ENCODE measurements around the gene TSR3. TPM values are rescaled to one million over a fixed set of nuclear protein-coding genes. Genes with fewer than 3 reads are reported as not detected.

The TSR3 gene
- total RNA-seq, 4 donors from 2014 or later: 84.1 to 107 (median 96.7) TPM

DNA sequence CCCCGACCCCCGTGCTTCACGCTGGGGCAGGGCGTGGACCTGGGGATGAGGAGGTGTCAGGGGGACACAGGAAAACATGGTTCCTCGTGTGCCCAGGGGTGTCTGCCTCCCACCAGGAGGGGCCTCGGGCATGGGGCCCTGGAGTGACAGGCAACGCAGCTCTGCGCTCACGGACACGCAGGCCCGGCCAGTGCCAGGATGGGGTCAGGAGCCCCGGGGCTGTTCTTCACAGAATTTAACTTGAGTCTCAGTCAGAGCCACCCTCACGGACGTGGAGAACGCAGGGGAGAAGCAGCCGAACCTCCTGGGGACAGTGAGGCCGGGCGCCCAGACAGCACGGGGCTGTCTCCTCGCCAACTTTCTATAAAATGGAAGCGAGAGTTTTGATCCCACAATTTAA is 46.1 kb upstream of the TSR3 start:
- H3K4me3 ChIP-seq (replicated peaks in 1 of 3): no peak overlapping the region
- H3K27ac ChIP-seq: no peak overlapping the region
- H3K9me3 ChIP-seq: no peaks in the 10 kb centered on the region
- WGBS, 2 donors: 94 to 95% methylated on average over 12 to 19 of the region's 21 CpGs
- H3K27me3 ChIP-seq: no peaks in the 10 kb centered on the region
- no peak for DNase-seq
- TF ChIP-seq POLR2A (IDR thresholded peaks at IDR 0.05): no peak
- TF ChIP-seq, protein P1, sequence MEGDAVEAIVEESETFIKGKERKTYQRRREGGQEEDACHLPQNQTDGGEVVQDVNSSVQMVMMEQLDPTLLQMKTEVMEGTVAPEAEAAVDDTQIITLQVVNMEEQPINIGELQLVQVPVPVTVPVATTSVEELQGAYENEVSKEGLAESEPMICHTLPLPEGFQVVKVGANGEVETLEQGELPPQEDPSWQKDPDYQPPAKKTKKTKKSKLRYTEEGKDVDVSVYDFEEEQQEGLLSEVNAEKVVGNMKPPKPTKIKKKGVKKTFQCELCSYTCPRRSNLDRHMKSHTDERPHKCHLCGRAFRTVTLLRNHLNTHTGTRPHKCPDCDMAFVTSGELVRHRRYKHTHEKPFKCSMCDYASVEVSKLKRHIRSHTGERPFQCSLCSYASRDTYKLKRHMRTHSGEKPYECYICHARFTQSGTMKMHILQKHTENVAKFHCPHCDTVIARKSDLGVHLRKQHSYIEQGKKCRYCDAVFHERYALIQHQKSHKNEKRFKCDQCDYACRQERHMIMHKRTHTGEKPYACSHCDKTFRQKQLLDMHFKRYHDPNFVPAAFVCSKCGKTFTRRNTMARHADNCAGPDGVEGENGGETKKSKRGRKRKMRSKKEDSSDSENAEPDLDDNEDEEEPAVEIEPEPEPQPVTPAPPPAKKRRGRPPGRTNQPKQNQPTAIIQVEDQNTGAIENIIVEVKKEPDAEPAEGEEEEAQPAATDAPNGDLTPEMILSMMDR (IDR thresholded peaks at IDR 0.05): no peak
- no peaks in the 10 kb centered on the region for H3K4me1 ChIP-seq
- intact Hi-C loops (cut with DNase I): no loop called here
- H3K36me3 ChIP-seq: peaks cover 43 to 51% of the 10 kb centered on the region in 2 donors

DNA sequence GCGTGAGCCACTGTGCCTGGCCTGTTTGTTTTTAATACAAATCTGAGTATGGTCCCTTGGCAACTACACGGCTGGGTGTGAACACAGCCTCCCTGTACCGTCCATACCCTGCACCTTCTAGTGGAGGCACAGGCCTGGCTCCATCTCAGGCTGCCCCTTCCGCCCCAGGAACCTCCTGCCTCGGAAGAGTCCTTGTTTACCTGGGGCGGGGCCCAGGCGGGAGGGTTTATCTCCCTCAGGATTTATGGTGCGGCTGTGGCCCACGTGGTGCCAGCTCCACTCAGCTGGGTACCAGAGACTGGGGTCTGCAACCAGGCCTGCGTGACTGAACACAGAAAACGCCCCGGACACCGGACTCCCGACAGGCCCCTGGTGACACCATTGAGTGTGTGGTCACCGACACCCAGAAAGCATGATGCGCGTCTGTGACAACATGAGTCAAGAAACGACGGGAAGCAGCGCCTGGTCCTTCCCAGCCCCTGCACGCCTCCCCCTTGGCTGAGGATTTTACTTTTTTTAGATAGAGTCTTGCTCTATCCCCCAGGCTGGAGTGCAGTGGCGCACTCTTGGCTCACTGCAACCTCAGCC is 43.9 kb upstream of the TSR3 start:
- intact Hi-C loops (cut with DNase I): no loop called here
- Histone ChIP-seq H3K36me3 (peaks cover 33 to 42% of the 10 kb centered on the region in 2 donors), H3K4me1 (no peaks in the 10 kb centered on the region), H3K9me3 (no peaks in the 10 kb centered on the region), H3K4me3 (replicated peaks in 1 of 3) (no peak overlapping the region), H3K27ac (no peak overlapping the region), H3K27me3 (no peaks in the 10 kb centered on the region)
- 95% methylated on average over 21 to 22 of the region's 22 CpGs for WGBS, 2 donors
- TF ChIP-seq POLR2A (IDR thresholded peaks at IDR 0.05): no peak
- TF ChIP-seq, protein P1 (IDR thresholded peaks at IDR 0.05): no peak
- DNase-seq: no peak

DNA sequence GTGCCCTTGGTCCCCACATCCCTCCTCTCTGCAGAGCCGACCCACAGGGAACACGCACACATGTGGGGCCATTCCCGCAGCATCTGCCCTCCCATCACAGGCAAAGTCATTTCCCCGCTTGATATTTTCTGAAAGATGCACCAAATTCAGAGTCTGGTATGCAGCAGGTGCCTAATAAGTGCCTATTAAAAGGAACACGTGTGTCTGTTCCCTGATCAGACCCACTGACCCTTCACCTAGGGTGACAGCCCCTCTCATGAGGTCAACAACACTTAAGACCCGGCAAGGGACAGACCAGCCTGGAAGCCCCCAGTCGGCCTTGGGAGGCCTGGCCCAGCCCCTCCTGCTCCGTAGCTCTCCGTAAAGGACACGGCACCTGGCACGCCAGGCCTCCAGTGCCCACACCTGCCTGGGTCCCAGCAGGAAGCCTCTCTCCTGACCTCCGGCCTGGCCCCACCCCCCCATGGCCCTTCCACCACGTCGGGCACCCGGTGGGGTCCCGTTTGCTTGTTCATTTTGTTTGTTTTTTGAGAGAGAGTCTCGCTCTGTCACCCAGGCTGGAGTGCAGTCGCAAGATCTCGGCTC is 42.8 kb upstream of the TSR3 start:
- TF ChIP-seq POLR2A (IDR thresholded peaks at IDR 0.05): no peak
- TF ChIP-seq, protein P1 (IDR thresholded peaks at IDR 0.05): no peak
- H3K4me1 ChIP-seq: no peaks in the 10 kb centered on the region
- H3K4me3 ChIP-seq (replicated peaks in 1 of 3): no peak overlapping the region
- WGBS, 2 donors: 91 to 93% methylated on average over 5 to 19 of the region's 19 CpGs
- no peaks in the 10 kb centered on the region for H3K27me3 ChIP-seq
- intact Hi-C loops (cut with DNase I): no loop called here
- no peak for DNase-seq
- H3K9me3 ChIP-seq: no peaks in the 10 kb centered on the region
- peaks cover 38 to 44% of the 10 kb centered on the region in 2 donors for H3K36me3 ChIP-seq
- no peak overlapping the region for H3K27ac ChIP-seq

DNA sequence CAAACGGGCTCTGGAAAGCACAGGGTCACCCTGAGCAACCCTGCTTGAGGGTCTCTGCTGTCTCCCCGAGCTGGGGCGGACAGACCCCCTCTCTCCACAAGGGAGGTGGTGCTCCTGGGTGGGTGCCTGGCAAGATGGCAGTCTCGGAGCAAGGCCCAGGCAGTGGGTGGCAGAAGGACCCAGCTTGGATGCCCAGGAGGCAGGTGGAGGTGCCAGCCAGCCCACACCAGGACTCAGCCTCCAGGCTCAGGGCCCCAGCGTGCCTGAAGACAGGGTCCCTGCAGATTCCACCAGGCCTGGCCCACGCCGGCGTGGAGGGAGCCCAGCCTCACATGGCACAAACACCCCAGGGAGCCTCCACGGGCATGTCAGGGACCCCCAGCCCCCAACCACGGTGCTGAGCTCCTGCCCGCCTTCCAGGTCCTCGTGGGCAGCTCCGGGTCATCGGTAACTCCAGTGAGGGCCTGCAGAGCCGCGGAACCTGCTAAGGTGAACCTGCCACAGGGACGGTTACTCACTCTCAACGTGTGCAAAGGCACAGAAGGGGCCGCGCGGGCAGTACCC is 42.0 kb upstream of the TSR3 start:
- Histone ChIP-seq H3K4me1 (no peaks in the 10 kb centered on the region), H3K27me3 (no peaks in the 10 kb centered on the region), H3K27ac (no peak overlapping the region), H3K36me3 (peaks cover 38 to 42% of the 10 kb centered on the region in 2 donors), H3K9me3 (no peaks in the 10 kb centered on the region), H3K4me3 (replicated peaks in 1 of 3) (no peak overlapping the region)
- intact Hi-C loops (cut with DNase I): no loop called here
- no peak for TF ChIP-seq POLR2A (IDR thresholded peaks at IDR 0.05)
- 97 to 99% methylated on average over 13 to 17 of the region's 21 CpGs for WGBS, 2 donors
- DNase-seq: no peak

DNA sequence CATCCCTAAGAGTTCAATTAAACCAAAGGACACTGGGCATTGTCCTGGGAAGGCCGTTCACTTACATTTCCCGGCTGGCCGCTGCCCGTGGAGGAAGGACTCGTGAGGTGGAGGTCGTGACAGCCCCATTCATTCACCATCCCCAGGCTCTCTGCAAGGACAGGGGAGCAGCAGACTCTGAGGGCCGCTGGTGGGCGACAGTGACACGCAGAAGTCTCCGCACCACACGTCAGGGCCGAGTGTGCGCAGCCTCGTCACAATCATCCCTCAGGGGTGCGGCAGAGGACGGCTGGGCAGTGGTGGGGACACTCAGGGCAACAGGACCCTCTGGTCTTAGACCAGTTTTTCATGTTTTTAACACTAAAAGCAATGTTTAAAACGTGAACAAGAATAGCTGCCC is 41.1 kb upstream of the TSR3 start:
- 93% methylated on average over 17 of the region's 17 CpGs for WGBS, 2 donors

More for the DNA sequence above, 41.1 kb upstream of the TSR3 start:
- H3K9me3 ChIP-seq: no peaks in the 10 kb centered on the region
- intact Hi-C loops (cut with DNase I): no loop called here
- H3K27me3 ChIP-seq: no peaks in the 10 kb centered on the region
- peaks cover 40 to 42% of the 10 kb centered on the region in 2 donors for H3K36me3 ChIP-seq
- no peak overlapping the region for H3K27ac ChIP-seq
- DNase-seq: no peak
- no peak overlapping the region for H3K4me3 ChIP-seq (replicated peaks in 1 of 3)
- H3K4me1 ChIP-seq: no peaks in the 10 kb centered on the region
- TF ChIP-seq, protein P1 (IDR thresholded peaks at IDR 0.05): no peak
- no peak for TF ChIP-seq POLR2A (IDR thresholded peaks at IDR 0.05)

Data from thyroid gland (tissue), 4 donors.